Calu3 (cell line): ENCODE measurements around the gene IBTK. TPM values are rescaled to one million over a fixed set of nuclear protein-coding genes. Genes with fewer than 3 reads are reported as not detected.

Experiments used
- BruUV-seq: library from RNA; stranded (reverse); fragments of 400-500 nt; replicated peaks from 2 replicates; lab custom pipeline; 2021; lab: Mats Ljungman, UMichigan
- CTCF ChIA-PET: fragments of 300-600 bp; sonication (Branson Sonifier 250); formaldehyde crosslinking; loops from one replicate; lab custom pipeline; 2022; ENCODE audit warnings: antibody characterized with exemption; lab: Charles Lee
- DNase-seq: peaks from one replicate; pipeline ENCODE4 v3.0.0; 2022
- H3K27ac Mint-ChIP-seq: one replicate; pipeline ENCODE4 v1.8.0; 2022; ENCODE audit warnings: mixed read lengths; ENCODE audit not compliant: unreplicated experiment
- H3K27me3 Mint-ChIP-seq: one replicate; pipeline ENCODE4 v1.8.0; 2022; ENCODE audit warnings: mixed read lengths; ENCODE audit not compliant: unreplicated experiment
- H3K36me3 Mint-ChIP-seq: one replicate; pipeline ENCODE4 v1.8.0; 2022; ENCODE audit warnings: mild to moderate bottlenecking, moderate library complexity, mixed read lengths; ENCODE audit not compliant: insufficient read depth, unreplicated experiment
- H3K4me1 Mint-ChIP-seq: one replicate; pipeline ENCODE4 v1.8.0; 2022; ENCODE audit warnings: mild to moderate bottlenecking, low read depth, mixed read lengths; ENCODE audit not compliant: unreplicated experiment
- H3K4me3 Mint-ChIP-seq: one replicate; pipeline ENCODE4 v1.8.0; 2022; ENCODE audit warnings: mild to moderate bottlenecking, low read depth, moderate library complexity, mixed read lengths; ENCODE audit not compliant: unreplicated experiment
- H3K9me3 Mint-ChIP-seq: one replicate; pipeline ENCODE4 v1.8.0; 2022; ENCODE audit warnings: low read depth, mixed read lengths; ENCODE audit not compliant: unreplicated experiment
- intact Hi-C: fragments of 100-400 bp; cut with micrococcal nuclease; formaldehyde crosslinking; loops from one replicate; pipeline ENCODE4 v1.10.0; 2022; ENCODE audit not compliant: unreplicated experiment
- total RNA-seq: library from RNA; stranded (reverse); gene quantifications from 2 replicates; pipeline ENCODE4 v1.2.3, GENCODE V29; 2022
- TF ChIP-seq, protein P1 (sequence below): fragments of 200-600 bp; IDR thresholded peaks from one replicate; pipeline ENCODE4 v1.8.0; 2022; ENCODE audit warnings: antibody characterized with exemption; ENCODE audit not compliant: unreplicated experiment

Gene IBTK
- total RNA-seq, 1 experiment from 2014 or later = 48.3 TPM

- DNase-seq = no peak
- H3K4me3 Mint-ChIP-seq = no peak overlapping the region
- H3K9me3 Mint-ChIP-seq = no peaks in the 10 kb centered on the region
- no peaks in the 10 kb centered on the region for H3K4me1 Mint-ChIP-seq
- no peaks in the 10 kb centered on the region for H3K27me3 Mint-ChIP-seq
- intact Hi-C loops = no loop called here
- TF ChIP-seq, protein P1, sequence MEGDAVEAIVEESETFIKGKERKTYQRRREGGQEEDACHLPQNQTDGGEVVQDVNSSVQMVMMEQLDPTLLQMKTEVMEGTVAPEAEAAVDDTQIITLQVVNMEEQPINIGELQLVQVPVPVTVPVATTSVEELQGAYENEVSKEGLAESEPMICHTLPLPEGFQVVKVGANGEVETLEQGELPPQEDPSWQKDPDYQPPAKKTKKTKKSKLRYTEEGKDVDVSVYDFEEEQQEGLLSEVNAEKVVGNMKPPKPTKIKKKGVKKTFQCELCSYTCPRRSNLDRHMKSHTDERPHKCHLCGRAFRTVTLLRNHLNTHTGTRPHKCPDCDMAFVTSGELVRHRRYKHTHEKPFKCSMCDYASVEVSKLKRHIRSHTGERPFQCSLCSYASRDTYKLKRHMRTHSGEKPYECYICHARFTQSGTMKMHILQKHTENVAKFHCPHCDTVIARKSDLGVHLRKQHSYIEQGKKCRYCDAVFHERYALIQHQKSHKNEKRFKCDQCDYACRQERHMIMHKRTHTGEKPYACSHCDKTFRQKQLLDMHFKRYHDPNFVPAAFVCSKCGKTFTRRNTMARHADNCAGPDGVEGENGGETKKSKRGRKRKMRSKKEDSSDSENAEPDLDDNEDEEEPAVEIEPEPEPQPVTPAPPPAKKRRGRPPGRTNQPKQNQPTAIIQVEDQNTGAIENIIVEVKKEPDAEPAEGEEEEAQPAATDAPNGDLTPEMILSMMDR = no peak
- H3K27ac Mint-ChIP-seq = no peak overlapping the region
- CTCF ChIA-PET = no interaction called here
- BruUV-seq = no TSS peak
- peaks cover 72% of the 10 kb centered on the region for H3K36me3 Mint-ChIP-seq
These were observed 61.5 kb downstream of the IBTK start for GRCh38 chr6:82185948-82186535.

DNA sequence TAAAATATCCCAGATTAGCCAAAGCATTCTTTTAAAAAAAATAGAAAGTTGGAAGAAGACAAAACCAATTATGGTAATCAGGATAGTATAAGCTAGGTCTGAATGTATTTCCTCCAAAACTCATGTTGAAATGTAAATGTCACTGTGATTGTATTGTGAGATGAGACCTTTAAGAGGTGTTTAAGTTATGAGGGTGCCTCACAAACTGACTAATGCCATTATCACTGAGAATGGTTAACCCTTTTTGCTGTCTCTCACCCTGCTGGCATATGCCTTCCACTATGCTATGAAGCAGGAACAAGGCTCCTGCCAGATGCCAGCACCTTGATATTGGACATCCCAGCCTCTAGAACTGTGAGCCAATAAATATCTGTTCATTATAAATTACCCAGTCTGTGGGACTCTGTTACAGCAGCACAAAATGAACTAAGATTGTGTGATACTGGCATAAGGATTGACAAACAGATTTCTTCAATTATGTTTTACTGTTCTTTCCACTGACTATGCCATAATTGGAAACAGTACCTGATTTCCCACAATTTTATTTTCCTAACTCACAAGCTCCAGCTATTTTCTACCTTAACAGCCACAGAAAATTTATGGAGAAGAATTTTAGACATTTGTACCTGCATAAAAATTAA is 63.8 kb downstream of the IBTK start:
- Mint-ChIP-seq H3K27me3 (no peaks in the 10 kb centered on the region), H3K4me1 (peaks cover 8% of the 10 kb centered on the region), H3K9me3 (no peaks in the 10 kb centered on the region), H3K4me3 (no peak overlapping the region), H3K27ac (no peak overlapping the region), H3K36me3 (peaks cover 65% of the 10 kb centered on the region)
- BruUV-seq = no TSS peak
- no peak for DNase-seq
- TF ChIP-seq, protein P1 = no peak
- intact Hi-C loops = no loop called here
- CTCF ChIA-PET = no interaction called here

- H3K4me3 Mint-ChIP-seq = no peak overlapping the region
- H3K27me3 Mint-ChIP-seq = no peaks in the 10 kb centered on the region
- H3K4me1 Mint-ChIP-seq = peaks cover 8% of the 10 kb centered on the region
- no peak for DNase-seq
- H3K36me3 Mint-ChIP-seq = peaks cover 58% of the 10 kb centered on the region
- TF ChIP-seq, protein P1 = no peak
- H3K9me3 Mint-ChIP-seq = no peaks in the 10 kb centered on the region
- CTCF ChIA-PET = no interaction called here
- intact Hi-C loops = no loop called here
- H3K27ac Mint-ChIP-seq = no peak overlapping the region
- no TSS peak for BruUV-seq
These were observed 64.8 kb downstream of the IBTK start for GRCh38 chr6:82182756-82183155.

- BruUV-seq = no TSS peak
- CTCF ChIA-PET = no interaction called here
These were observed 68.1 kb downstream of the IBTK start for GRCh38 chr6:82179415-82179814.

More at GRCh38 chr6:82179415-82179814, 68.1 kb downstream of the IBTK start:
- no peak for DNase-seq
- Mint-ChIP-seq H3K27me3 (no peaks in the 10 kb centered on the region), H3K4me1 (peaks cover 8% of the 10 kb centered on the region), H3K27ac (no peak overlapping the region), H3K4me3 (no peak overlapping the region), H3K36me3 (peaks cover 46% of the 10 kb centered on the region), H3K9me3 (no peaks in the 10 kb centered on the region)
- intact Hi-C loops = no loop called here
- TF ChIP-seq, protein P1 = no peak
